Panc1 (cell line): ENCODE measurements around the gene TTC27.

ENCODE experiments used
- CTCF ChIP-seq: fragments of 450-650 bp; IDR thresholded peaks from 2 replicates; pipeline ENCODE4 v1.5.1; 2017; ENCODE audit warnings: mild to moderate bottlenecking
- POLR2AphosphoS5 ChIP-seq: IDR thresholded peaks from 2 replicates; pipeline ENCODE4 v1.6.1; 2012; ENCODE audit warnings: mild to moderate bottlenecking, low read depth, low read length, moderate library complexity
- REST ChIP-seq, 2 experiments: IDR thresholded peaks; 2 replicates each; pipeline ENCODE4 v1.6.1; 2011 to 2012; ENCODE audit warnings: low read depth in 2 of 2, control low read depth in 1 of 2, low read length in 1 of 2, mild to moderate bottlenecking in 1 of 2, moderate library complexity in 1 of 2; ENCODE audit not compliant: insufficient read depth in 1 of 2
- SIN3A ChIP-seq: IDR thresholded peaks from 2 replicates; pipeline ENCODE4 v1.6.1; 2012; ENCODE audit warnings: low read depth, mild to moderate bottlenecking, low read length, moderate library complexity, borderline replicate concordance; ENCODE audit not compliant: insufficient read depth

DNA sequence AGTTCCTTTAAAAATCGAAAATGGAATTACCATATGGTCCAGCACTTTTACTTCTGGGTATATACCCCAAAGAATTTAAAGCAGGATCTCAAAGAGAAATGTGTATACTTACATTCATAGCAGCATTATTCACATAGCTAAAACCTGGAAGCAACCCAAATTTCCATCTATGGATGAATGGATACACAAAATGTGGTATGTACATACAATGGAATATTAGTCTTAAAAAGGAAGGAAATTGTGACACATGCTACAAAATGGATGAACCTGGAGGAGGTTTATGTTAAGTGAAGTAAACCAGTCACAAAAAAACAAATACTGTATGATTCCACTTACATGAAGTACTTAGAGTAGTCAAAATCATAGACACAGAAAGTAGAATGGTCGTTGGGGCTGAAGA lies 171.0 kb downstream of the TTC27 start:
- TF ChIP-seq CTCF = no peak
- no peak for TF ChIP-seq POLR2AphosphoS5
- TF ChIP-seq SIN3A = no peak
- no peak for TF ChIP-seq REST (IDR thresholded peaks at IDR 0.05; ENCODE audit: insufficient read depth in 1 of 2, low read depth in 2 of 2, low read length in 1 of 2)
